Astrocyte of the spinal cord (primary cell): ENCODE results near the gene ABCC2.

Experiments
- DNase-seq: peaks from one replicate; pipeline ENCODE4 v3.0.0; 2011; ENCODE audit warnings: low read depth, low spot score
- H3K4me3 ChIP-seq: 2 replicates; pipeline ENCODE4 v1.5.1; 2011; ENCODE audit warnings: low read depth, mild to moderate bottlenecking, low read length, moderate library complexity
- in situ Hi-C: cut with HindIII; loops from 2 replicates; pipeline ENCODE4 v1.10.0; 2017; ENCODE audit warnings: low sequenced_read_pairs
- TF ChIP-seq, protein P1 (sequence below): IDR thresholded peaks from 2 replicates; pipeline ENCODE4 v1.5.1; 2012; ENCODE audit warnings: low read depth, mild to moderate bottlenecking, low read length, inconsistent platforms

The ABCC2 gene

GRCh38 chr10:99793819-99794218, 11.4 kb downstream of the ABCC2 start:
- no peak for DNase-seq
- TF ChIP-seq, protein P1, sequence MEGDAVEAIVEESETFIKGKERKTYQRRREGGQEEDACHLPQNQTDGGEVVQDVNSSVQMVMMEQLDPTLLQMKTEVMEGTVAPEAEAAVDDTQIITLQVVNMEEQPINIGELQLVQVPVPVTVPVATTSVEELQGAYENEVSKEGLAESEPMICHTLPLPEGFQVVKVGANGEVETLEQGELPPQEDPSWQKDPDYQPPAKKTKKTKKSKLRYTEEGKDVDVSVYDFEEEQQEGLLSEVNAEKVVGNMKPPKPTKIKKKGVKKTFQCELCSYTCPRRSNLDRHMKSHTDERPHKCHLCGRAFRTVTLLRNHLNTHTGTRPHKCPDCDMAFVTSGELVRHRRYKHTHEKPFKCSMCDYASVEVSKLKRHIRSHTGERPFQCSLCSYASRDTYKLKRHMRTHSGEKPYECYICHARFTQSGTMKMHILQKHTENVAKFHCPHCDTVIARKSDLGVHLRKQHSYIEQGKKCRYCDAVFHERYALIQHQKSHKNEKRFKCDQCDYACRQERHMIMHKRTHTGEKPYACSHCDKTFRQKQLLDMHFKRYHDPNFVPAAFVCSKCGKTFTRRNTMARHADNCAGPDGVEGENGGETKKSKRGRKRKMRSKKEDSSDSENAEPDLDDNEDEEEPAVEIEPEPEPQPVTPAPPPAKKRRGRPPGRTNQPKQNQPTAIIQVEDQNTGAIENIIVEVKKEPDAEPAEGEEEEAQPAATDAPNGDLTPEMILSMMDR = no peak
- in situ Hi-C loops = no loop called here
- H3K4me3 ChIP-seq = no peak overlapping the region

DNA sequence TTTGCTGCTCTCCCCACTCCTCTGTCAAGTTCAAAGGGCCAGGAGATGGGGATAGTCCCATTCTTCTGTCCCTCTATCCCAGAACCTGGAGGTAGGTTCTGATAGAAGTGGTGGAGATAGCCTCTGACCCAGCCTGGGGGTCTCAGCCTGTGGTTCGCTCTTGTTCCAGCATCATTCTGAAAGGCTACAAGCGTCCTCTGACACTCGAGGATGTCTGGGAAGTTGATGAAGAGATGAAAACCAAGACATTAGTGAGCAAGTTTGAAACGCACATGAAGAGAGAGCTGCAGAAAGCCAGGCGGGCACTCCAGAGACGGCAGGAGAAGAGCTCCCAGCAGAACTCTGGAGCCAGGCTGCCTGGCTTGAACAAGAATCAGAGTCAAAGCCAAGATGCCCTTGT, 14.5 kb downstream of the ABCC2 start:
- in situ Hi-C loops = no loop called here
- H3K4me3 ChIP-seq = no peak overlapping the region
- no peak for DNase-seq
- TF ChIP-seq, protein P1 = no peak

DNA sequence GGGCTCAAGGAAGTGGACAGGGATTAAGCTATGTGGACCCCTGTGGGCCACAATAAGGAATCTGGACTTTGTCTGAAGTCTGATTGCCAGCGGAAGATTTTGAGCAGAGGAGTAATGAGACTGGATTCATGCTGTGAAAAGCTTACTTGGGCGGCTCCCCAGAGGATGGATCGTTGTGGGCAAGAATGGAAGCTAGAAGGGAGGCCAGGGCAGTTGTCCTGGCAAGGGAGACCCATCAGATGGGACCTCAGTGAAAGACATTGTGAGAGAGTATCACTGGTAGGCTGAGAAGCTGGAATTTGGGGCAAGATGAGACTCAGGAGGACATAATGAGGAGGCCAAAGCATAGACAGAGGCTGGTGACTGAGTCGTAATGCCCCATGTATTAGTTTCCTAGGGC, 15.6 kb downstream of the ABCC2 start:
- in situ Hi-C loops = no loop called here
- H3K4me3 ChIP-seq = no peak overlapping the region
- DNase-seq = no peak
- TF ChIP-seq, protein P1 = no peak

- TF ChIP-seq, protein P1 = no peak
- no peak overlapping the region for H3K4me3 ChIP-seq
- DNase-seq = no peak
- in situ Hi-C loops = no loop called here
These were observed 16.5 kb downstream of the ABCC2 start for GRCh38 chr10:99798920-99799319.

DNA sequence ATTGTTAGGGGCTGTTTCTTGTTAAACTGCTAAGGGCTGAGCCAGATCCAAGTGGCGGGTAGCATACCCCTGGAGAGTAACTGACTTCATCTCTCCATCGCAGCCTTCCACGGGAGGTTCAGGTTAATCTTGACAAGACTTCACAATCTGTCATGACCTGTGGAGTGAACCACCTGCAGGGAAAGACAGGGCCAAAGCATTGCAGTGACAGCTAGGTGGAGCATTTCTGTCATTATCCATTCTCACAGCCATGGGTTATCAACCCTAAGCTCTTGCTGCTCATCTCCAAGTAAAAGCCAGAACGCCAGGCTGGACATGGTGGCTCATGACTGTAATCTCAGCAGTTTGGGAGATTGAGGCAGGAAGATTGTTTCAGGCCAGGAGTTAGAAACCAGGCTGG, 17.2 kb downstream of the ABCC2 start:
- H3K4me3 ChIP-seq = no peak overlapping the region
- in situ Hi-C loops = no loop called here
- TF ChIP-seq, protein P1 = no peak
- DNase-seq = no peak

DNA sequence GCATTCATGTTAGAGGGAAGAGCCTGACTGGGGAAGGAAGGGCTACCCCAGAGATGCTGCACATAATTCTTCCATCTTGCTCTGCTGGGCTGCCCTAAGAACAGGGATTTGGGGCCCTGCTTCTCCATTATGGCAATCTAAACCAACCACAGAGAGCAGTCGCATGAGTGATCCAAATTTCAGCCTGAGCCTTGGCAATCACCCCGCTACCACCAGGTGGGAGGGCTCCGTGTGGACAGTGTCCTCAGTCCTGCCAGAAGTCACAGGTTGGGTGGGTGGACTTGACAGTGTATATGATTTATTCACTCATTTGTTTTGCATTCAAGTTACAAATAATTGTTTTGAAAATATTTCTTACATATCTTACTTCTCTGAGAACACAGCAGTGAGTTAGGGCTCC, 22.0 kb downstream of the ABCC2 start:
- H3K4me3 ChIP-seq = no peak overlapping the region
- in situ Hi-C loops = no loop called here
- TF ChIP-seq, protein P1 = no peak
- DNase-seq = no peak

GRCh38 chr10:99805190-99805589, 22.8 kb downstream of the ABCC2 start:
- TF ChIP-seq, protein P1 = no peak
- in situ Hi-C loops = no loop called here
- H3K4me3 ChIP-seq = no peak overlapping the region
- DNase-seq = no peak
